ENCODE results near the gene ACOT2. TPM values are rescaled to one million over a fixed set of nuclear protein-coding genes. Genes with fewer than 3 reads are reported as not detected.
"Not testable (repeated sequence)": the region's sequence is repeated elsewhere in the genome, so short reads cannot be mapped to it uniquely, and the experiment has no call there.

Gene ACOT2
- 100 to 1,000 TPM in 3 of 4 donors, 10 to 100 TPM in 1; 36.8 to 186 (median 128) TPM for total RNA-seq

- intact Hi-C loops (cut with DNase I): loop anchor here (10.0 kb wide), 1 partner anchor 55 kb away; no protein-coding TSS in a partner anchor
These were observed at the start of gene ACOT2 for GRCh38 chr14:73569185-73569958. Gene ACOT2 (plus strand): TSS chr14:73569213. CDS start chr14:73569241, 28 bp downstream.

GRCh38 chr14:73521229-73521628 lies 47.8 kb upstream of the ACOT2 start:
- Histone ChIP-seq H3K4me3 (no peak overlapping the region), H3K36me3 (peaks cover 0 to 11% (median 0%) of the 10 kb centered on the region in 4 donors), H3K27me3 (no peaks in the 10 kb centered on the region), H3K4me1 (peaks cover under 1 to 5% (median 2%) of the 10 kb centered on the region in 4 donors), H3K9me3 (no peaks in the 10 kb centered on the region), H3K27ac (replicated peaks in 1 of 4) (no peak overlapping the region)
- WGBS: 100% methylated on average over 4 of the region's 4 CpGs
- no peak for DNase-seq (ENCODE audit: extremely low spot score)
- no peak for TF ChIP-seq CTCF (IDR thresholded peaks at IDR 0.05)
- TF ChIP-seq POLR2AphosphoS5 (IDR thresholded peaks at IDR 0.05): no peak
- no peak for TF ChIP-seq EP300 (IDR thresholded peaks at IDR 0.05)
- no peak for TF ChIP-seq POLR2A (IDR thresholded peaks at IDR 0.05; ENCODE audit: low read depth)
- intact Hi-C loops (cut with DNase I): no loop called here

More at GRCh38 chr14:73569185-73569958, at the start of gene ACOT2:
- H3K27me3 ChIP-seq; DNase-seq (ENCODE audit: extremely low spot score); H3K9me3 ChIP-seq: not testable (repeated sequence)
- WGBS: 1% methylated on average over 35 of the region's 83 CpGs
- peak in 1 of 3 experiments; percentile 8 for TF ChIP-seq CTCF (IDR thresholded peaks at IDR 0.05)
- TF ChIP-seq POLR2AphosphoS5 (IDR thresholded peaks at IDR 0.05): peak; percentile 88
- TF ChIP-seq POLR2A (IDR thresholded peaks at IDR 0.05; ENCODE audit: low read depth): peak; percentile 14
- Histone ChIP-seq H3K27ac (replicated peaks in 1 of 4) (peak within 1 kb of the TSS; percentile 89 to 97 (median 96)), H3K4me3 (peak within 1 kb of the TSS; percentile 55 to 92 (median 80)), H3K36me3 (peaks cover 6 to 12% (median 7%) of the 10 kb centered on the region in 4 donors), H3K4me1 (peaks cover 13 to 56% (median 39%) of the 10 kb centered on the region in 4 donors)

GRCh38 chr14:73524493-73524892 lies 44.5 kb upstream of the ACOT2 start:
- Histone ChIP-seq H3K4me1 (peaks cover 6 to 15% (median 8%) of the 10 kb centered on the region in 4 donors), H3K36me3 (peaks cover 0 to 11% (median 0%) of the 10 kb centered on the region in 4 donors), H3K9me3 (no peaks in the 10 kb centered on the region), H3K27ac (replicated peaks in 1 of 4) (no peak overlapping the region), H3K27me3 (no peaks in the 10 kb centered on the region), H3K4me3 (no peak overlapping the region)
- no peak for DNase-seq (ENCODE audit: extremely low spot score)
- intact Hi-C loops (cut with DNase I): no loop called here
- 89% methylated on average over 4 of the region's 4 CpGs for WGBS
- no peak for TF ChIP-seq CTCF (IDR thresholded peaks at IDR 0.05)
- no peak for TF ChIP-seq EP300 (IDR thresholded peaks at IDR 0.05)
- no peak for TF ChIP-seq POLR2A (IDR thresholded peaks at IDR 0.05; ENCODE audit: low read depth)
- no peak for TF ChIP-seq POLR2AphosphoS5 (IDR thresholded peaks at IDR 0.05)

- peak; percentile 26 to 34 for TF ChIP-seq POLR2AphosphoS5 (IDR thresholded peaks at IDR 0.05)
- no peak for TF ChIP-seq POLR2A (IDR thresholded peaks at IDR 0.05; ENCODE audit: low read depth)
- Histone ChIP-seq H3K9me3 (no peaks in the 10 kb centered on the region), H3K4me3 (no peak overlapping the region), H3K36me3 (peaks cover 0 to 11% (median 0%) of the 10 kb centered on the region in 4 donors), H3K27me3 (no peaks in the 10 kb centered on the region), H3K27ac (replicated peaks in 1 of 4) (peak overlapping the region in 2 of 4 donors; percentile 24 to 47), H3K4me1 (peaks cover 6 to 15% (median 8%) of the 10 kb centered on the region in 4 donors)
- intact Hi-C loops (cut with DNase I): no loop called here
- 81% methylated on average over 6 of the region's 6 CpGs for WGBS
- no peak for DNase-seq (ENCODE audit: extremely low spot score)
These were observed 42.7 kb upstream of the ACOT2 start for GRCh38 chr14:73526036-73526984.

- H3K27ac ChIP-seq (replicated peaks in 1 of 4); H3K27me3 ChIP-seq; H3K4me3 ChIP-seq; intact Hi-C loops (cut with DNase I); H3K9me3 ChIP-seq; H3K36me3 ChIP-seq; DNase-seq (ENCODE audit: extremely low spot score): not testable (repeated sequence)
- H3K4me1 ChIP-seq: peaks cover 6 to 15% (median 8%) of the 10 kb centered on the region in 4 donors
- 92% methylated on average over 2 of the region's 2 CpGs for WGBS
These were observed 39.7 kb upstream of the ACOT2 start for GRCh38 chr14:73529356-73529755.

- WGBS: no CpG with 5 or more reads among the region's 3 CpGs
- H3K4me1 ChIP-seq: not testable (repeated sequence)
These were observed 37.0 kb upstream of the ACOT2 start for GRCh38 chr14:73531971-73532370.

More at GRCh38 chr14:73531971-73532370, 37.0 kb upstream of the ACOT2 start:
- H3K27me3 ChIP-seq; H3K4me3 ChIP-seq; H3K27ac ChIP-seq (replicated peaks in 1 of 4); DNase-seq (ENCODE audit: extremely low spot score); intact Hi-C loops (cut with DNase I); H3K9me3 ChIP-seq; H3K36me3 ChIP-seq: not testable (repeated sequence)

Measured in esophagus muscularis mucosa (tissue), 4 donors.